Keratinocyte (primary cell): ENCODE measurements around the gene PDE10A. TPM values are rescaled to one million over a fixed set of nuclear protein-coding genes. Genes with fewer than 3 reads are reported as not detected.
"Not testable (repeated sequence)": the region's sequence is repeated elsewhere in the genome, so short reads cannot be mapped to it uniquely, and the experiment has no call there.

Experiments used
- DNase-seq: peaks from one replicate; pipeline ENCODE4 v3.0.0-alpha.2; 2011; ENCODE audit warnings: low read depth, missing footprints, low spot score
- FAIRE-seq: peaks from 2 replicates; lab custom pipeline; 2011; peaks lifted over from hg19 to GRCh38; lab: Jason Lieb, UNC
- H2AFZ ChIP-seq: 2 replicates; pipeline ENCODE4 v1.6.0; 2012; ENCODE audit warnings: low read length, control low read depth, inconsistent platforms; ENCODE audit not compliant: control insufficient read depth
- H3K27ac ChIP-seq: 2 replicates; pipeline ENCODE4 v1.5.1; 2011; ENCODE audit warnings: low read length; ENCODE audit not compliant: control insufficient read depth, insufficient read depth
- H3K27me3 ChIP-seq: 3 replicates; pipeline ENCODE4 v1.6.0; 2011; ENCODE audit warnings: low read length; ENCODE audit not compliant: control insufficient read depth, insufficient read depth; ENCODE audit errors: extremely low read depth
- H3K36me3 ChIP-seq, 2 experiments: 2 replicates in 1 of 2; 3 replicates in 1 of 2; pipeline ENCODE4 v1.5.1; 2011; ENCODE audit warnings: low read length in 2 of 2, mild to moderate bottlenecking in 1 of 2; ENCODE audit not compliant: control insufficient read depth in 2 of 2, insufficient read depth in 2 of 2; ENCODE audit errors: extremely low read depth in 1 of 2
- H3K4me1 ChIP-seq: 3 replicates; pipeline ENCODE4 v1.5.1; 2011; ENCODE audit warnings: low read length; ENCODE audit not compliant: control insufficient read depth, insufficient read depth; ENCODE audit errors: extremely low read depth
- H3K4me2 ChIP-seq: 3 replicates; pipeline ENCODE4 v1.6.0; 2011; ENCODE audit warnings: low read depth, low read length; ENCODE audit not compliant: control insufficient read depth, insufficient read depth; ENCODE audit errors: extremely low read depth
- H3K4me3 ChIP-seq, 3 experiments: fragments of 200-600 bp in 1 of 3; sonication (generic) in 1 of 3; 2 replicates in 2 of 3; 3 replicates in 1 of 3; pipeline ENCODE4 v1.5.1; 2011 to 2016; ENCODE audit warnings: low read length in 3 of 3, mild to moderate bottlenecking in 3 of 3, control low read depth in 2 of 3, inconsistent platforms in 1 of 3, low read depth in 1 of 3, mixed read lengths in 1 of 3, mixed run types in 1 of 3, moderate library complexity in 1 of 3; ENCODE audit not compliant: control insufficient read depth in 2 of 3, insufficient read depth in 2 of 3; ENCODE audit errors: extremely low read depth in 1 of 3
- H3K79me2 ChIP-seq: 2 replicates; pipeline ENCODE4 v1.6.0; 2012; ENCODE audit warnings: low read length; ENCODE audit not compliant: control insufficient read depth, insufficient read depth
- H3K9ac ChIP-seq: 3 replicates; pipeline ENCODE4 v1.6.0; 2011; ENCODE audit warnings: low read length; ENCODE audit not compliant: control insufficient read depth, insufficient read depth; ENCODE audit errors: extremely low read depth
- H3K9me1 ChIP-seq: 3 replicates; pipeline ENCODE4 v1.6.0; 2011; ENCODE audit warnings: low read length; ENCODE audit not compliant: control insufficient read depth, insufficient read depth; ENCODE audit errors: extremely low read depth
- H3K9me3 ChIP-seq: 2 replicates; pipeline ENCODE4 v1.5.1; 2012; ENCODE audit warnings: low read depth, low read length; ENCODE audit not compliant: control insufficient read depth
- H4K20me1 ChIP-seq: 3 replicates; pipeline ENCODE4 v1.6.0; 2011; ENCODE audit warnings: low read length; ENCODE audit not compliant: control insufficient read depth, insufficient read depth; ENCODE audit errors: extremely low read depth
- CTCF ChIP-seq, 3 experiments: IDR thresholded peaks in 1 of 3; conservative IDR thresholded peaks in 1 of 3; optimal IDR thresholded peaks in 1 of 3; 2 replicates in 2 of 3; 3 replicates in 1 of 3; pipeline versions ENCODE3 to v1.5.1; 2011; ENCODE audit warnings: low read length in 3 of 3, mild to moderate bottlenecking in 3 of 3, moderate library complexity in 2 of 3, control low read depth in 1 of 3, inconsistent platforms in 1 of 3; ENCODE audit not compliant: insufficient read depth in 2 of 3; ENCODE audit errors: extremely low read depth in 1 of 3
- EZH2 ChIP-seq: IDR thresholded peaks from one replicate; pipeline ENCODE4 v1.6.1; 2012; ENCODE audit warnings: inconsistent platforms, mild to moderate bottlenecking, low read length, moderate library complexity
- dilution Hi-C: fragments of 300-500 bp; cut with MboI; formaldehyde crosslinking; loops from one replicate; pipeline ENCODE4 v1.7.0; 2020; ENCODE audit warnings: low sequenced_read_pairs; ENCODE audit not compliant: extremely low pct_ligation_motif_present
- polyA plus RNA-seq, 5 experiments: library from polyadenylated mRNA; depleted of rRNA in 3 of 5; stranded (reverse) in 3 of 5; stranded (forward) in 1 of 5; unstranded in 1 of 5; fragments of >200 nt; gene quantifications; 1 replicate in 1 of 5; 2 replicates in 3 of 5; 3 replicates in 1 of 5; pipeline versions ENCODE4 v1.2.1 to v1.2.3, GENCODE V29; 2011 to 2012; ENCODE audit warnings: missing spikeins in 2 of 5, low read depth in 1 of 5, low replicate concordance in 1 of 5

The PDE10A gene
- polyA plus RNA-seq, 1 donor (not counting 4 experiments of a cell fraction or from before 2014, with no cell fraction given), result not detected

- H3K9me1 ChIP-seq, result no peaks in the 10 kb centered on the region
- dilution Hi-C loops, result no loop called here
- TF ChIP-seq EZH2, result no peak
- TF ChIP-seq CTCF (optimal IDR thresholded peaks at IDR 0.05 in 1 of 3, IDR thresholded peaks at IDR 0.05 in 1 of 3, conservative IDR thresholded peaks at IDR 0.05 in 1 of 3; ENCODE audit: extremely low read depth in 1 of 3, insufficient read depth in 2 of 3, low read length in 3 of 3), result no peak
- no peak for FAIRE-seq
- no peaks in the 10 kb centered on the region for H3K36me3 ChIP-seq
- H3K79me2 ChIP-seq, result no peaks in the 10 kb centered on the region
- H3K9me3 ChIP-seq, result peaks cover 2% of the 10 kb centered on the region
- H3K27me3 ChIP-seq, result no peaks in the 10 kb centered on the region
- H3K9ac ChIP-seq, result no peak overlapping the region
- no peak overlapping the region for H3K27ac ChIP-seq
- DNase-seq, result no peak
- H2AFZ ChIP-seq, result no peak overlapping the region
- no peaks in the 10 kb centered on the region for H3K4me1 ChIP-seq
- H3K4me2 ChIP-seq, result no peak overlapping the region
- H3K4me3 ChIP-seq, result no peak overlapping the region
- no peaks in the 10 kb centered on the region for H4K20me1 ChIP-seq
These were observed 38.0 kb downstream of the PDE10A start for GRCh38 chr6:165624871-165625639.

- FAIRE-seq, result no peak
- Histone ChIP-seq H3K4me2 (no peak overlapping the region), H2AFZ (no peak overlapping the region), H3K9me3 (peaks cover 2% of the 10 kb centered on the region), H4K20me1 (no peaks in the 10 kb centered on the region), H3K4me1 (no peaks in the 10 kb centered on the region), H3K4me3 (no peak overlapping the region), H3K27me3 (no peaks in the 10 kb centered on the region), H3K27ac (no peak overlapping the region), H3K36me3 (no peaks in the 10 kb centered on the region), H3K9me1 (no peaks in the 10 kb centered on the region), H3K79me2 (no peaks in the 10 kb centered on the region), H3K9ac (no peak overlapping the region)
- dilution Hi-C loops, result no loop called here
- TF ChIP-seq CTCF (optimal IDR thresholded peaks at IDR 0.05 in 1 of 3, IDR thresholded peaks at IDR 0.05 in 1 of 3, conservative IDR thresholded peaks at IDR 0.05 in 1 of 3; ENCODE audit: extremely low read depth in 1 of 3, insufficient read depth in 2 of 3, low read length in 3 of 3) (no peak), EZH2 (no peak)
- DNase-seq, result no peak
These were observed 41.1 kb downstream of the PDE10A start for GRCh38 chr6:165621940-165622339.

GRCh38 chr6:165618891-165619290 lies 44.1 kb downstream of the PDE10A start:
- H2AFZ ChIP-seq, H3K27me3 ChIP-seq, H3K4me2 ChIP-seq, H3K79me2 ChIP-seq, H3K9me1 ChIP-seq, H3K27ac ChIP-seq, H3K4me3 ChIP-seq, FAIRE-seq, H3K36me3 ChIP-seq, H4K20me1 ChIP-seq, H3K9me3 ChIP-seq, DNase-seq, H3K9ac ChIP-seq, H3K4me1 ChIP-seq, dilution Hi-C loops: not testable (repeated sequence)
